ENCODE measurements around the gene TBC1D22A.
A peak's percentile ranks its signal among the peaks of the same experiment; 100 is the strongest.
"Not testable (repeated sequence)": the region's sequence is repeated elsewhere in the genome, so short reads cannot be mapped to it uniquely, and the experiment has no call there.

TBC1D22A gene

GRCh38 chr22:47046411-47047065 is 284.1 kb downstream of the TBC1D22A start:
- H3K27ac Mint-ChIP-seq = peak overlapping the region; percentile 71

GRCh38 chr22:47047321-47048122 is 285.1 kb downstream of the TBC1D22A start:
- Mint-ChIP-seq H3K36me3 (peaks cover 25 to 43% of the 10 kb centered on the region in 2 donors), H3K4me1 (peaks cover 52 to 77% of the 10 kb centered on the region in 2 donors)

More at GRCh38 chr22:47046411-47047065, 284.1 kb downstream of the TBC1D22A start:
- Mint-ChIP-seq H3K9me3 (no peaks in the 10 kb centered on the region), H3K36me3 (peaks cover 21 to 44% of the 10 kb centered on the region in 2 donors), H3K4me1 (peaks cover 53 to 79% of the 10 kb centered on the region in 2 donors), H3K4me3 (no peak overlapping the region), H3K27me3 (no peaks in the 10 kb centered on the region)
- DNase-seq (no peak), ATAC-seq (replicated peaks) (no peak)

GRCh38 chr22:47048123-47049077 is 285.9 kb downstream of the TBC1D22A start:
- Mint-ChIP-seq H3K27me3 (no peaks in the 10 kb centered on the region), H3K4me1 (peaks cover 44 to 72% of the 10 kb centered on the region in 2 donors), H3K9me3 (no peaks in the 10 kb centered on the region), H3K27ac (peak overlapping the region; percentile 81), H3K36me3 (peaks cover 27 to 42% of the 10 kb centered on the region in 2 donors), H3K4me3 (no peak overlapping the region)
- ATAC-seq (replicated peaks) (peak; percentile 38 to 45), DNase-seq (no peak)

More at GRCh38 chr22:47047321-47048122, 285.1 kb downstream of the TBC1D22A start:
- DNase-seq (no peak), ATAC-seq (replicated peaks) (no peak)
- H3K9me3 Mint-ChIP-seq = no peaks in the 10 kb centered on the region
- H3K27ac Mint-ChIP-seq = peak overlapping the region; percentile 81
- H3K4me3 Mint-ChIP-seq = no peak overlapping the region
- H3K27me3 Mint-ChIP-seq = no peaks in the 10 kb centered on the region

- peaks cover 39 to 68% of the 10 kb centered on the region in 2 donors for H3K4me1 Mint-ChIP-seq
- ATAC-seq (replicated peaks) = peak; percentile 53 to 63
- H3K27ac Mint-ChIP-seq = peak overlapping the region; percentile 14
Observed at GRCh38 chr22:47049078-47049624, 286.7 kb downstream of the TBC1D22A start.

GRCh38 chr22:47049736-47050400 is 287.4 kb downstream of the TBC1D22A start:
- ATAC-seq (replicated peaks) = not testable (repeated sequence)

More at GRCh38 chr22:47049078-47049624, 286.7 kb downstream of the TBC1D22A start:
- no peaks in the 10 kb centered on the region for H3K9me3 Mint-ChIP-seq
- H3K4me3 Mint-ChIP-seq = no peak overlapping the region
- H3K27me3 Mint-ChIP-seq = no peaks in the 10 kb centered on the region
- DNase-seq = no peak
- H3K36me3 Mint-ChIP-seq = peaks cover 31 to 45% of the 10 kb centered on the region in 2 donors

GRCh38 chr22:47050401-47051051 is 288.1 kb downstream of the TBC1D22A start:
- Mint-ChIP-seq H3K27ac (no peak overlapping the region), H3K36me3 (peaks cover 34 to 50% of the 10 kb centered on the region in 2 donors), H3K9me3 (no peaks in the 10 kb centered on the region), H3K4me3 (no peak overlapping the region), H3K4me1 (peaks cover 36 to 73% of the 10 kb centered on the region in 2 donors), H3K27me3 (no peaks in the 10 kb centered on the region)
- ATAC-seq (replicated peaks) (no peak), DNase-seq (no peak)

More at GRCh38 chr22:47049736-47050400, 287.4 kb downstream of the TBC1D22A start:
- DNase-seq, H3K27me3 Mint-ChIP-seq, H3K9me3 Mint-ChIP-seq, H3K4me3 Mint-ChIP-seq: not testable (repeated sequence)
- H3K4me1 Mint-ChIP-seq = peaks cover 35 to 67% of the 10 kb centered on the region in 2 donors
- H3K36me3 Mint-ChIP-seq = peaks cover 33 to 44% of the 10 kb centered on the region in 2 donors
- H3K27ac Mint-ChIP-seq = peak overlapping the region; percentile 1

GRCh38 chr22:47051441-47052071 is 289.1 kb downstream of the TBC1D22A start:
- Mint-ChIP-seq H3K36me3 (peaks cover 38 to 56% of the 10 kb centered on the region in 2 donors), H3K9me3 (no peaks in the 10 kb centered on the region), H3K27me3 (no peaks in the 10 kb centered on the region), H3K27ac (peak overlapping the region; percentile 80), H3K4me1 (peaks cover 35 to 74% of the 10 kb centered on the region in 2 donors), H3K4me3 (no peak overlapping the region)
- no peak for DNase-seq
- no peak for ATAC-seq (replicated peaks)

- Mint-ChIP-seq H3K36me3 (peaks cover 41 to 60% of the 10 kb centered on the region in 2 donors), H3K27ac (no peak overlapping the region), H3K4me1 (peaks cover 30 to 72% of the 10 kb centered on the region in 2 donors), H3K4me3 (no peak overlapping the region), H3K9me3 (no peaks in the 10 kb centered on the region), H3K27me3 (no peaks in the 10 kb centered on the region)
- no peak for DNase-seq
- ATAC-seq (replicated peaks) = no peak
Observed at GRCh38 chr22:47052236-47053012, 290.0 kb downstream of the TBC1D22A start.

GRCh38 chr22:47053013-47053725 is 290.7 kb downstream of the TBC1D22A start:
- DNase-seq = no peak
- no peak for ATAC-seq (replicated peaks)
- H3K9me3 Mint-ChIP-seq = no peaks in the 10 kb centered on the region
- peak overlapping the region; percentile 20 for H3K27ac Mint-ChIP-seq
- H3K4me3 Mint-ChIP-seq = no peak overlapping the region
- H3K4me1 Mint-ChIP-seq = peaks cover 26 to 66% of the 10 kb centered on the region in 2 donors
- peaks cover 43 to 58% of the 10 kb centered on the region in 2 donors for H3K36me3 Mint-ChIP-seq
- H3K27me3 Mint-ChIP-seq = no peaks in the 10 kb centered on the region

- H3K27ac Mint-ChIP-seq = no peak overlapping the region
- H3K4me1 Mint-ChIP-seq = peaks cover 29 to 66% of the 10 kb centered on the region in 2 donors
- H3K4me3 Mint-ChIP-seq = no peak overlapping the region
- DNase-seq = no peak
- ATAC-seq (replicated peaks) = no peak
- no peaks in the 10 kb centered on the region for H3K9me3 Mint-ChIP-seq
- peaks cover 48 to 63% of the 10 kb centered on the region in 2 donors for H3K36me3 Mint-ChIP-seq
- H3K27me3 Mint-ChIP-seq = no peaks in the 10 kb centered on the region
Observed at GRCh38 chr22:47053726-47054141, 291.3 kb downstream of the TBC1D22A start.

GRCh38 chr22:47054231-47055072 is 292.0 kb downstream of the TBC1D22A start:
- ATAC-seq (replicated peaks) (no peak), DNase-seq (no peak)
- Mint-ChIP-seq H3K27me3 (no peaks in the 10 kb centered on the region), H3K4me1 (peaks cover 25 to 66% of the 10 kb centered on the region in 2 donors), H3K27ac (peak overlapping the region; percentile 34), H3K36me3 (peaks cover 46 to 59% of the 10 kb centered on the region in 2 donors), H3K4me3 (no peak overlapping the region), H3K9me3 (no peaks in the 10 kb centered on the region)
